Peyer's patch (tissue), 4 donors: ENCODE data around the gene GSTP1. TPM values are rescaled to one million over a fixed set of nuclear protein-coding genes. Genes with fewer than 3 reads are reported as not detected.

Experiments
- DNase-seq, 3 donors: peaks; one replicate each; pipeline ENCODE4 v3.0.0-alpha.2; 2017 to 2019
- H3K27ac ChIP-seq, 4 donors: fragments of 200-600 bp; sonication (generic); one replicate each; pipeline ENCODE4 v1.5.1; 2016 to 2019
- H3K27me3 ChIP-seq, 2 donors: fragments of 200-600 bp; sonication (generic); one replicate each; pipeline ENCODE4 v1.5.1; 2019
- H3K36me3 ChIP-seq, 3 donors: fragments of 200-600 bp; sonication (generic); one replicate each; pipeline ENCODE4 v1.5.1; 2016 to 2019
- H3K4me1 ChIP-seq, 4 donors: fragments of 200-600 bp; sonication (generic); one replicate each; pipeline ENCODE4 v1.5.1; 2016 to 2019
- H3K4me3 ChIP-seq, 4 donors: fragments of 200-600 bp; sonication (generic); 1 replicate in 3 of 4; 2 replicates in 1 of 4; pipeline ENCODE4 v1.5.1; 2016 to 2019; ENCODE audit warnings: mild to moderate bottlenecking in 1 of 4
- H3K9me3 ChIP-seq, 4 donors: fragments of 200-600 bp; sonication (generic); one replicate each; pipeline ENCODE4 v1.5.1; 2016 to 2019; ENCODE audit warnings: mild to moderate bottlenecking in 1 of 4
- CTCF ChIP-seq, 6 experiments: fragments of 450-650 bp in 4 of 6; fragments of 200-600 bp in 2 of 6; sonication (generic) in 1 of 6; IDR thresholded peaks; one replicate each; pipeline ENCODE4 v1.5.1; 2017 to 2019; ENCODE audit warnings: antibody characterized with exemption in 6 of 6, mild to moderate bottlenecking in 3 of 6, moderate library complexity in 1 of 6
- POLR2A ChIP-seq, 2 donors: fragments of 450-650 bp; IDR thresholded peaks; one replicate each; pipeline ENCODE4 v1.5.1; 2017; ENCODE audit warnings: antibody characterized with exemption in 2 of 2, mild to moderate bottlenecking in 2 of 2, moderate library complexity in 2 of 2
- total RNA-seq, 4 donors: library from RNA; depleted of rRNA; stranded (reverse); fragments of >200 nt; gene quantifications; one replicate each; pipeline ENCODE4 v1.1.0, GENCODE V29; 2016

GSTP1 gene
- total RNA-seq, 4 donors from 2014 or later, result 237 to 451 (median 419) TPM

GRCh38 chr11:67539550-67539949 is 44.1 kb upstream of the GSTP1 start:
- Histone ChIP-seq H3K4me1 (peaks cover 0 to 2% (median 0%) of the 10 kb centered on the region in 4 donors), H3K4me3 (no peak overlapping the region), H3K36me3 (no peaks in the 10 kb centered on the region), H3K9me3 (no peaks in the 10 kb centered on the region), H3K27ac (no peak overlapping the region), H3K27me3 (no peaks in the 10 kb centered on the region)
- no peak for TF ChIP-seq POLR2A (IDR thresholded peaks at IDR 0.05)
- no peak for TF ChIP-seq CTCF (IDR thresholded peaks at IDR 0.05)
- DNase-seq, result no peak

- no peak overlapping the region for H3K4me3 ChIP-seq
- no peak for DNase-seq
- H3K27me3 ChIP-seq, result no peaks in the 10 kb centered on the region
- no peaks in the 10 kb centered on the region for H3K9me3 ChIP-seq
- no peak for TF ChIP-seq POLR2A (IDR thresholded peaks at IDR 0.05)
- no peak for TF ChIP-seq CTCF (IDR thresholded peaks at IDR 0.05)
- H3K36me3 ChIP-seq, result no peaks in the 10 kb centered on the region
- H3K27ac ChIP-seq, result no peak overlapping the region
- peaks cover 0 to 10% (median 0%) of the 10 kb centered on the region in 4 donors for H3K4me1 ChIP-seq
Observed at GRCh38 chr11:67541198-67541597, 42.4 kb upstream of the GSTP1 start.

- H3K4me3 ChIP-seq, result no peak overlapping the region
- no peaks in the 10 kb centered on the region for H3K9me3 ChIP-seq
- no peak for DNase-seq
- TF ChIP-seq POLR2A (IDR thresholded peaks at IDR 0.05) (no peak), CTCF (IDR thresholded peaks at IDR 0.05) (no peak)
- no peak overlapping the region for H3K27ac ChIP-seq
- no peaks in the 10 kb centered on the region for H3K36me3 ChIP-seq
- H3K27me3 ChIP-seq, result no peaks in the 10 kb centered on the region
- H3K4me1 ChIP-seq, result peaks cover 0 to 10% (median 0%) of the 10 kb centered on the region in 4 donors
Observed at GRCh38 chr11:67542169-67542568, 41.4 kb upstream of the GSTP1 start.

- Histone ChIP-seq H3K4me3 (no peak overlapping the region), H3K27ac (no peak overlapping the region), H3K27me3 (no peaks in the 10 kb centered on the region), H3K9me3 (no peaks in the 10 kb centered on the region), H3K4me1 (peaks cover 0 to 10% (median 0%) of the 10 kb centered on the region in 4 donors), H3K36me3 (no peaks in the 10 kb centered on the region)
- TF ChIP-seq POLR2A (IDR thresholded peaks at IDR 0.05) (no peak), CTCF (IDR thresholded peaks at IDR 0.05) (no peak)
- no peak for DNase-seq
Observed at GRCh38 chr11:67542971-67543370, 40.6 kb upstream of the GSTP1 start.

GRCh38 chr11:67543585-67543984 is 40.0 kb upstream of the GSTP1 start:
- Histone ChIP-seq H3K4me3 (no peak overlapping the region), H3K9me3 (no peaks in the 10 kb centered on the region), H3K27ac (no peak overlapping the region), H3K27me3 (no peaks in the 10 kb centered on the region), H3K4me1 (peaks cover 0 to 10% (median 0%) of the 10 kb centered on the region in 4 donors), H3K36me3 (no peaks in the 10 kb centered on the region)
- no peak for DNase-seq
- no peak for TF ChIP-seq POLR2A (IDR thresholded peaks at IDR 0.05)
- TF ChIP-seq CTCF (IDR thresholded peaks at IDR 0.05), result no peak
